Vagina (tissue), 2 donors: Measurements from ENCODE around the gene MAD1L1. TPM values are rescaled to one million over a fixed set of nuclear protein-coding genes. Genes with fewer than 3 reads are reported as not detected.

Experiments
- DNase-seq, 2 donors: peaks; one replicate each; pipeline ENCODE4 v3.0.0-alpha.2; 2017; ENCODE audit errors: extremely low spot score in 2 of 2
- H3K27ac ChIP-seq: fragments of 200-600 bp; sonication (generic); one replicate; pipeline ENCODE4 v1.5.1; 2019
- H3K27me3 ChIP-seq: fragments of 200-600 bp; sonication (generic); one replicate; pipeline ENCODE4 v1.5.1; 2019
- H3K36me3 ChIP-seq, 2 donors: fragments of 200-600 bp; sonication (generic); one replicate each; pipeline ENCODE4 v1.5.1; 2017 to 2019
- H3K4me1 ChIP-seq: fragments of 200-600 bp; sonication (generic); one replicate; pipeline ENCODE4 v1.5.1; 2019
- H3K4me3 ChIP-seq, 2 donors: fragments of 200-600 bp; sonication (generic); 1 replicate in 1 of 2; 2 replicates in 1 of 2; pipeline ENCODE4 v1.5.1; 2016 to 2019
- H3K9me3 ChIP-seq: fragments of 200-600 bp; sonication (generic); one replicate; pipeline ENCODE4 v1.5.1; 2019
- CTCF ChIP-seq, 3 experiments: fragments of 450-650 bp in 2 of 3; fragments of 200-600 bp in 1 of 3; sonication (generic) in 1 of 3; IDR thresholded peaks; one replicate each; pipeline ENCODE4 v1.5.1; 2017 to 2019; ENCODE audit warnings: antibody characterized with exemption in 3 of 3, mild to moderate bottlenecking in 2 of 3, moderate library complexity in 2 of 3
- POLR2A ChIP-seq, 2 donors: fragments of 450-650 bp; IDR thresholded peaks; one replicate each; pipeline ENCODE4 v1.6.1; 2017; ENCODE audit warnings: antibody characterized with exemption in 2 of 2, mild to moderate bottlenecking in 2 of 2, moderate library complexity in 2 of 2
- POLR2AphosphoS5 ChIP-seq, 2 donors: sonication (generic); formaldehyde crosslinking; IDR thresholded peaks; one replicate each; pipeline ENCODE4 v1.9.0; 2017; ENCODE audit warnings: antibody characterized with exemption in 2 of 2, mild to moderate bottlenecking in 2 of 2, low read depth in 1 of 2; ENCODE audit not compliant: insufficient read depth in 1 of 2
- intact Hi-C: fragments of 100-400 bp; cut with DNase I; formaldehyde crosslinking; loops from one replicate; pipeline ENCODE4 v1.15.1; 2023
- total RNA-seq: library from RNA; depleted of rRNA; stranded (reverse); fragments of >200 nt; gene quantifications from one replicate; pipeline ENCODE4 v1.2.3, GENCODE V29; 2016

The MAD1L1 gene
- total RNA-seq, 1 donor from 2014 or later: 62.4 TPM

DNA sequence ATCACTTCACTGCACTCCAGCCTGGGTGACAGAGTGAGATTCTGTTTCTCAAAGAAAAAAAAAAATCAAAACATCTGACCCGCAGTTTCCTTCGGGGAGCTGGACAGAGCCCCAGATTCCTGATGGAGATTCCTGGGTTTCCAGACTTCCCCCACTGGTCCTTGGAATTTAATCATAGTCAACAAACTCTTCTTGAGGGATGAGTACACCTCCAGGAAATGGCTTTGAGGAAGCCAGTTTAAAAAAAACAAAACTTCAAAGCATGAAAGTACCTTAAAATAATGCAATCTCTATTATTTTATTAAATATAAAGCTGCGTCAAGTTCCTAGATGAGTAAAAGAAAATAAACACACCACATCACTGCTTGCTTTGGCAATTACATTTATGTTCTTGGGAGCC, 1.2 kb upstream of the MAD1L1 start:
- no peak for TF ChIP-seq POLR2AphosphoS5 (IDR thresholded peaks at IDR 0.05; ENCODE audit: insufficient read depth in 1 of 2, low read depth in 1 of 2)
- no peak for TF ChIP-seq CTCF (IDR thresholded peaks at IDR 0.05)
- intact Hi-C loops: no loop called here
- peaks cover 0 to 22% of the 10 kb centered on the region in 2 donors for H3K36me3 ChIP-seq

DNA sequence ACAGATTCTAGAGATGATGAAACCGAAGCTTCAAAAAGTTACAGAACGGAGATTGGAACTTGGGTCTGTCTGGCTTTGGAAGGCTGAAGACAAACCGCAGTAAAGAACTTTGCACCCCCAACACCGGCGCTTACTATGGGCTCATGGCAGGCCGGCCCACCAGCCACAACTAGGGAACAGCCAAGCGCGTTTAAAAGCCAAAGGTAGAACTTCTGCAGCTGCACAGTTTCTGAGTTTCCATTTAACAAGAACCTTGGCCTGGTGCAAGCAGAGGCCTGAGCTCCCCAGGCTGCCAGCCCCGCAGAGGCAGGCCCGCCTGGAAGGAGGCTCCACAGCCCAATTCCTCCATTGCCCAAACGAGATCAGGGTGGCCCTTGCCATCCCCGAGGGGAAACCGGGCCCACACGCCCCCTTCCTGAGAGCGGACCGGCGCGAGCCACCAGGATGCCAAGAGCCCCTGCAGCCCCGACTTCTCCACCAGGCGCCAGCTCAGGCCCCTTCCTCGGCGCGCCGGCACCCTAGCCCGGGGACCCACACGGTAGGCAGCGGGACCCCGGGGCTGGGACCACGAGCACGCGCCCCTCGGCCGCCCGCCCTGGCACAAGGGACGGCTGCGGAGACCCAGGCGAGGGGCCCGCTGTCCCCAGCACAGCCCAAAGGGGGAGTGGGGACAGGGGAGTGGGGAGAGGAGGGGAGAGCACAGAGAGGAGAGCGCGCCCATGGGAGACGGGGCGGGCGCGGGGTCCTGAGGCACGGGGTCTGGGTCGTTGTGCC, 566 bp downstream of the MAD1L1 start:
- peak overlapping the region; percentile 83 to 98 for H3K4me3 ChIP-seq
- DNase-seq: no peak
- peaks cover 32% of the 10 kb centered on the region for H3K4me1 ChIP-seq
- TF ChIP-seq POLR2AphosphoS5 (IDR thresholded peaks at IDR 0.05; ENCODE audit: insufficient read depth in 1 of 2, low read depth in 1 of 2): no peak
- TF ChIP-seq POLR2A (IDR thresholded peaks at IDR 0.05): no peak
- TF ChIP-seq CTCF (IDR thresholded peaks at IDR 0.05): no peak
- H3K27ac ChIP-seq: peak overlapping the region; percentile 83
- H3K27me3 ChIP-seq: no peaks in the 10 kb centered on the region
- peaks cover 0 to 13% of the 10 kb centered on the region in 2 donors for H3K36me3 ChIP-seq
- no peaks in the 10 kb centered on the region for H3K9me3 ChIP-seq
- intact Hi-C loops: no loop called here

More for the DNA sequence above, 1.2 kb upstream of the MAD1L1 start:
- DNase-seq: no peak
- H3K4me1 ChIP-seq: peaks cover 32% of the 10 kb centered on the region
- no peak overlapping the region for H3K4me3 ChIP-seq
- no peaks in the 10 kb centered on the region for H3K27me3 ChIP-seq
- no peaks in the 10 kb centered on the region for H3K9me3 ChIP-seq
- no peak overlapping the region for H3K27ac ChIP-seq

GRCh38 chr7:2230882-2231281, 1.9 kb downstream of the MAD1L1 start:
- Histone ChIP-seq H3K4me1 (peaks cover 32% of the 10 kb centered on the region), H3K27me3 (no peaks in the 10 kb centered on the region), H3K4me3 (no peak overlapping the region), H3K36me3 (peaks cover 0 to 18% of the 10 kb centered on the region in 2 donors), H3K27ac (no peak overlapping the region), H3K9me3 (no peaks in the 10 kb centered on the region)
- intact Hi-C loops: no loop called here
- no peak for TF ChIP-seq POLR2AphosphoS5 (IDR thresholded peaks at IDR 0.05; ENCODE audit: insufficient read depth in 1 of 2, low read depth in 1 of 2)
- TF ChIP-seq POLR2A (IDR thresholded peaks at IDR 0.05): no peak
- no peak for TF ChIP-seq CTCF (IDR thresholded peaks at IDR 0.05)
- no peak for DNase-seq

- intact Hi-C loops: no loop called here
- H3K36me3 ChIP-seq: peaks cover 0 to 20% of the 10 kb centered on the region in 2 donors
- H3K27ac ChIP-seq: no peak overlapping the region
Measured at GRCh38 chr7:2230226-2230625, 2.5 kb downstream of the MAD1L1 start.

More at GRCh38 chr7:2230226-2230625, 2.5 kb downstream of the MAD1L1 start:
- no peak for DNase-seq
- Histone ChIP-seq H3K27me3 (no peaks in the 10 kb centered on the region), H3K4me3 (no peak overlapping the region), H3K4me1 (peaks cover 32% of the 10 kb centered on the region), H3K9me3 (no peaks in the 10 kb centered on the region)
- TF ChIP-seq POLR2AphosphoS5 (IDR thresholded peaks at IDR 0.05; ENCODE audit: insufficient read depth in 1 of 2, low read depth in 1 of 2) (no peak), POLR2A (IDR thresholded peaks at IDR 0.05) (no peak), CTCF (IDR thresholded peaks at IDR 0.05) (no peak)
